Cerebellar cortex (tissue), 1 donor: ENCODE data around the gene CHD9NB.
A peak's percentile ranks its signal among the peaks of the same experiment; 100 is the strongest.
"Not testable (repeated sequence)": the region's sequence is repeated elsewhere in the genome, so short reads cannot be mapped to it uniquely, and the experiment has no call there.

ENCODE experiments used
- DNase-seq: peaks from one replicate; pipeline ENCODE4 v3.0.0-alpha.2; 2015; ENCODE audit warnings: low spot score

Gene CHD9NB

DNA sequence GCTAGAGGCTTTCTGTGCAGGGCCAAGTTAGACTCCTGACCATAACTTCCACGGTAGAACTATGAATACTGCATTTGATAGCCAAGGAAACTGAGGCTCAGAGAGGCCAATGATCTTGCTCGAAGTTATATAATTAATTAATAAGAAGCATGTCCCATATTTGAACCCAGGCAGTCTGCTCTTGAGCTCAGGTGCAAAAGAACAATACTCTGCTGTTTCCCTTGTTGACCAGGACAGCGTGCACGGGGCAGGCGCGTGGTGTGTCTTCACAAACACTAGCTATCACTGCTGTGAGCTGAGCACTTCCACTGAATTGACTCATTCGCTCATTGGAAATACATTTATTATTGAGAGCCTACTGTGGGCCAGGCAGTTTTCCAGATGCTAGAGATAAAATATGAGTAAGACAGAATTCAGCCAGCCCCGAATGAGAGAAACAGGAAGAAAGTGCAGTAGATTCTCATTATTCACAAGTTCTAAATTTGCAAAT is 3.7 kb upstream of the CHD9NB start:
- DNase-seq, result no peak

DNA sequence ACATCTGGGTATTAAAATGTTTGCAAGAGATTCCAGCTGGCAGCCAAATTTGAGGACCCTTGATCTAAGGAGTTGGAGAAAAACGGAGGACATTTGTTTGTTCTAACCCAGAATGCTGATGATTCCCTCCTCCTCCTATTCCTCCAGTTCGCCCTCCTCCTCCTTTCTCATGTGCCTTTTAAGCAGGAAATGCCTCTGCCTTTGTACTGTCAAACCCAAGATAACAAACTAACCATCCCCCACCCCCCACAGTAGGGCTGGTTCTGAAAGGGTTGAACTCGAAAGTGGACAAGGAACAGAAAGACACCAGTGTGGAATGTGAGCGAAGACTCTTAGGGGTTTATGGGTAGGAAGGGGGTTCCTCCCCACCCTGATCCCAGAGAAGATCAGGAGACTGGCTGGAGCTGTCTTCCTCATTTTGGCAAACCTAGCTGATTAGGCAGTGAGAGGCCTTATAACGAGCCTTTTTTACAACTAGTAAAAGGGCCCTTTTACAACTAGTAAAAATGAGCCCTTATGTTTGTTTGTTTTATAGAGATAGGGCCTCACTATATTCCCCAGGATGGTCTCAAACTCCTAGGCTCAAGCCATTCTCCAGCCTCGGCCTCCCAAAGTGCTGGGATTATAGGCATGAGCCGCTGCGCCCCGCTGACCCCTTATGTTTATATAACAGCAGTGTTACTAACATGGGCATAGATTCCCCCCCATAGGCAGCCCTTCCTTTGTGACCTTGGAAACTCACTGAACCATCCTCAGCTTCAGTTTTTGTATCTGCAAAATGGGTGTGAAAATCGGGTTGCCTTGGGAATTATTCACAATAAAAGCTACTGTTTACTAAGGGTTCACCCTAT is 3.1 kb upstream of the CHD9NB start:
- DNase-seq, result peak; percentile 52

DNA sequence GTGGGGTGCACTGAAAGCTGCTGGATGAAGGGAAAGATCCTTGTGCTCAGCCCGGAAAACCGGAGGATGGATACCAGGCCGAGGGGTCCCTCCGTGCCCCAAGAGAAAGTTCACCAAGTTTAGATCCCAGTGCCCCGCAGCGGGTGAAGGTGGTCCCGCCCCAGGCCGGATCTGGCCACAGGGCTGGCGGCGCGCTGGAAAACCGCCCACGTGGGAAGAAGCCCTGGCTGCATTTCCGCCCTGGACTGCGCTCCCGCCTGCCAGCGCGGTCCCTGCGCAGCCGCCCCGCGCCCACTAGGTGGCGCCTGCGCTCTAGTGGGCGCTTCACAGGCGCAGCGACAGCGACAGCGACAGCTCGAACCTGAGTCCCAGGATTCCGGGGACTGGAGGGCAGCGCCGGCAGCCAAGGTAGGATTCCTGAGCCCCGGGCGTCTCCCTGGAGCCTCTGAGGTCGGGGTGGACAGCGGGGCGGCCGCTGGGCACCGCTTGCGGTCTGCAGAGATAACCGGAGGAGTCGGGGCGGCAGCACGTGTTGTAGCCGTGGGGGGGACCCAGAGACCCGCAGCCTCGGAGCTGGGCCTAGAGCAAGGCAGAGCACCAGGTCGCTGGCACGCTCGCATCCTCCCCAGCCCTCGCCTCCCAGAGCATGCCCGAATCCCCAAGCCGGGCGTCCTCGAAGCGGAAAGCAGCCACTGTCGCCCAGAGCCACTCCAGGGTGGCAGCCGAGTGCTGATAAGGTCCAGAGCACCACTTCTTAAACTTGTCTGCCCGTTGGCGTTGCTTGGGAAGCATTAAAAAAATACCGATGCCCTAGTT is 2.2 kb upstream of the CHD9NB start, which contains the start of gene CHD9:
Gene CHD9, plus strand, starts transcription at position 322 of the 816 bp plus-strand sequence. CDS start 101,099 bp downstream, outside the sequence.
- DNase-seq, result peak; percentile 88

DNA sequence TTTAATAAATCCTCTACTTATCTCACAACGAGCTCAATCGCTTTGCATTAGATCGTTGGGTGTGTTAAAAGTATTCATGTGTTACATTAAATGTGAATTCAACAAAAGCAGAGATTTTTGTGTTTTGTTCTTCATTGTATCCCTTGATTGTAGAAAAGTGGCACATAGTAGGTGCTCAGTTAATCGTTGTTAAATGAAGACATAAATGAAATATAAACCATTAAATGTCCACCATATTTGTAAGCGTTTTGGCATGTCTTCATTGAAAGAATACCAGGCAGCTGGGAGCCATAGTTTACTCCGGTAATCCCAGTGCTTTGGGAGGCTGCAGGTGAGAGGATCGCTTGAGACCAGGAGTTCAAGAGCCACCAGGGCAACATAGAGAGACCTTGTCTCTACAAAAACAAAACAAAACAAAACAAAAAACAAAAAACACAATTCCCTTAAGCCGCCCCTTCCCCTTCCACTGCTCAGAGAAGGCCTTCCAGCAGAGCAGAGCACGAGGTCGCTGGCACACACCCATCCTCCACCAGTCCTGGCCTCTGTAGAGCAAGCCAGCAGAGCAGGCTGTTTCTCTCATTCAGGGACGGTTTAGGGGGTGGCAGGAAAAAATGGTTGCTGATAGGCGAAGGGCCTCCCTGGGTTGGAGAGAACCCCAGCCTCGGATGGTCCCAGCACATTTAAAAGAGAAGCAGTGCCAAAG is 1.4 kb upstream of the CHD9NB start:
- DNase-seq, result no peak

DNA sequence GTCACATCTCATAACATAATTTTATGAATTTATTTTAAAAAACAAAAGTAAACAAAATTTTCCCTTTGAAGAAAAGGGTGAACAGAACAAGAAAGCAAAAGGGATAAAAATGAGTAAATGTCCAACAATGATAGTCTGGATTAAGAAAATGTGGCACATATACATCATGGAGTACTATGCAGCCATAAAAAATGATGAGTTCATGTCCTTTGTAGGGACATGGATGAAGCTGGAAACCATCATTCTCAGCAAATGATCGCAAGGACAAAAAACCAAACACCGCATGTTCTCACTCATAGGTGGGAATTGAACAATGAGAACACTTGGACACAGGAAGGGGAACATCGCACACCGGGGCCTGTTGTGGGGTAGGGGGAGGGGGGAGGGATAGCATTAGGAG is 1.4 kb downstream of the CHD9NB start:
- DNase-seq, result not testable (repeated sequence)

DNA sequence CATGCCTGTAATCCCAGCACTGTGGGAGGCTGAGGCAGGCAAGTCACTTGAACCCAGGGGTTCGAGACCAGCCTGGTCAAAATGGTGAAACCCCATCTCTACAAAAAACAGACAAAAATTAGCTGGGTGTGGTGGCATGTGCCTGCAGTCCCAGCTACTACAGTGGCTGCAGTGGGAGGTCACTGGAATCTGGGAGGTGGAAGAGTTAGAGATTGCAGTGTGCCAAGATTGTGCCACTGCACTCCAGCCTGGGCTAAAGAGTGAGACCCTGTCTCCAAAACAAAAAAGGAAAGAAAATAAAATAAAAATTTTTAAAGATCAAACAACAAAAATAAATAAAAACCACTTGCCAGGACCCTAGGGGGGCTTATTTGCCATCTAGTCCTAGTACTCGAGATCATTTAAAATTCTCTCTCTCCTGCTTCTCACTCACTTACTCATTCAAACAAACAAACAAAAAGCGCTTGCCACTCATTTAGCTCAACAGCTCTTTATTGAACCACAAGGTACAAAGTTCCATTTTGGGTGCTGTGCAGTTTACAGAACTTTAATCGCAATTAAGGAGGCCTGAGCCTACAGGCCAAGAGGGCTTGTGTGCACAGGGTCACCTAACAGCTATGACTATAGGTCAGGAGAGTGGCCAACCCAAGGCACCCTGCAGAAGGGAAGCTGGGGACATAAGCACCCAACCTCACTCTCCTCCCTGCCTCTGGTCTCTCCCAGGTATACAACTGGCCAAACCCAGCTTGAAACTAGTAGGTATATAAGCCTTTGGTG is 4.4 kb downstream of the CHD9NB start:
- DNase-seq, result no peak

DNA sequence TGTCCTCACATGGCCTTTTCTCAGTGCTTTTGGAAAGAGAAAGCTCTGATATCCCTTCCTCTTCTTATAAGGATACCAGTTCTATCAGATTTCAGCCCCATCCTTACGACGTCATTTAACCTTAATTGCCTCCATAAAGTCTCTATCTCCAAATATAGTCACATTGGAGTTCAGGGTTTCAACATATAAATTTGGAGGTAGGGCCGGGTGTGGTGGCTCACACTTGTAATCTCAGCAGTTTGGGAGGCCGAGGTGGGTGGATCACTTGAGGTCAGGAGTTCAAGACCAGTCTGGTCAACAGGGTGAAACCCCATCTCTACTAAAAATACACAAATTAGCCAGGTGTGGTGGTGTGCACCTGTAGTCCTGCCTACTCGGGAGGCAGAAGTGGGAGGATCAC is 5.2 kb downstream of the CHD9NB start:
- DNase-seq, result not testable (repeated sequence)

DNA sequence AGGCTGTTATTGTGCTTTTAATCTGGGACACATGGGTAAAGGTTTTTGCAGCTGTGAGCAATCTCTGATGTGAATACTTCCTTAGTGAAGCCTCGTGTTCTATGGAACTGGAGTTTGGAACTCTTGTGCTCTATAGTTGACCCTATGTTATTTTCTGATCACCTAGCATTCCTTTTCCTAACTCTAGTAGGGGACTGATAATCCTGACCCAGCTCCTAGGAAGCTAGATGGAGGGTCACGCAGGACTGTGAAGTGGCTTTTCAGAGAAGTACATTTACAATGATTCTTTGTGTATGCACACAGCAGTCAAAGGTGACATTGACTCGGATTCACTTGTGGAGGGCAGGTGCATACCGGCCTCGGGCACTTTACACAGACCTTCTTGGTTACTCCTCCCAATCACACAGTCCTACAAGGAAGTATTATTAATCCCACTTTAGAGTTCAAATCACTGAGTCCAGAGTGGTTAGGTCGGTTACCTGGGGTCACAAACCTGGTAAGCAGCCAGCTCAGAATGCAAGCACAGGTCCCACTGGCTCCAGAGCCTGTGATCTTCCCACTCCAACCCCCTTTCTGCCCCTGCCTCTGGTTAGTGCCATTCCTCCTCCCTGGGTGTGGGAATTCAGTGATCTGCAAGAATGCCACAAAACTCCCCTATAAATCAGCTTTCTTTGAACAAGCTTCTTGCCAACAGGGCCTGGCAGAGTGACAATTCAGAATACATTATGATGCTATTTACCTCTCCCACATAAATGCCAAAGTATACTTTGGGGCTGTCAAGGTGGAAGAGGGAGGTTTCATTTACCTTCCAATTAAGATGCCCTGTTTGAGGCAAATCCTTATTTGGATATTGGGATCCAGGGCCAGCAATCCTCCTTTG is 7.1 kb downstream of the CHD9NB start:
- no peak for DNase-seq

DNA sequence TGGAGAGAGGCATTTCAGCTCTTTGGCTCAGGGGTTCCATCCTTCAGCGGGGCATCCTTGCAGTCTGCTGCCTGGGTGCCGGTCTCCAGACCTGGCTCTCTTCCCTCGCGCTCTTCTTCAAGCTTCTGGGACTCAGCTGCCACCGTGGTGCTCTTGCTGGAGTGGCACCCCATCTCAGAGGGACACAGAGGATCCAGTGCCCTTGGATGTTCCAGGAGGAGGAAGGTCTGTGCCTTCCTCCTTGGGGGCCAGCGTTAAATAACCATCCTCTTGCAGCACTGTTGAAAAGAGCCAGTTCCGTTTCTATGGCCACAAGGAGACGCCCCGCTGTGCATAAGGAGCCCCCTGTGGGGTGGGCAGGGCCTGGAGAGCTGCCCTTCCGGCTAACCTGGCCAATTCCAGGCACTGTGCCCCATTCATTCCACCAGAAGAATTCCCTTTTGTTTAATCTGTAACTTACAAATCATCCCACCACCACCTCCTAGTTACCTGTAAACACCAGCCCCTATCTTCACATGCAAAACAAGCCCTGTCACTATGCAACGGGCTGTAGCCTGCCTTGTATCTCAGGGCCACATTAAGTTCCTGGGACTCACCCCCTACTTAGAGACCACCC is 8.6 kb downstream of the CHD9NB start:
- peak; percentile 78 for DNase-seq

DNA sequence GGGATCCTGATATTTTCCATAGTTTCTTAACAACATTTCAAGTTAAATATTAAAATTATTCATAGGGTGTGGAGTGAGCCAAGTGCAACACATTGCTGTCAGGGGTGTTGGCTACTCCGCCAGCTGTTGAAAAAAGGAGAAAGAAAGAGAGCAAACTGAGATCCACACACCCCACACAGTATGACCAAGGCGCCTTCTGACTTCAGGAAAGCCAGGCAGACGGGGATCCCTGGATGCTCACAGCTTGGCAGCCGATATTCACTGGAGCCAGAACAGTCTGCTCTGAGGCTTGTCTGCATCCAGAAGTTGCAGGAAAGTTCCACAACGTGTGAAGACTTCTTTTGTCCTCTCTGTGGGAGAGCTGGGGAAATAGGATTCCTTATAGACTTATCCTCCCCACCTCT is 9.3 kb downstream of the CHD9NB start:
- DNase-seq, result no peak

DNA sequence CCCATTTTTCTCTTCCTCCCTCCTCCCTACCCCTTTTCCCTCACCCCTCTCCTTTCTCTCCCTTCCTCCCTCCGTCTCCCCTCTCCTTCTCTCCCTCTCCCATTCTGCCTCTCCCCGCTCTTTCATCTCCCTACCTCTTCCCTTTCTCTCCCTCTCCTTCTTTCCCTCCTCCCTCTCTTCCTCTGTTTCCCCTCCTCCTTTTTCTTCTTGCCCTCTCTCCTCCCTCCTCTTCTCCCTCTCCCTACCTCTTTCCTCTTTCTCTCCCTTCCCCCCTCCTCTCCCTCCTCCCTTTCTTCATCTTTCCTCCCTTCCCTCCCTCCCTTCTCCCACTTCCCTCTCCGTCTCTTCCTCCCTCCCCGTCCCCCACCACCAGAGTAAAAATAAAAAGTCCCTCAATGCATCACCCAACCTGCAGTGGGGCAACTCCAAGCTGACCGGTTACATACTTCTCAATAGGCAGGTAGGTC is 10.4 kb downstream of the CHD9NB start:
- peak; percentile 64 for DNase-seq

DNA sequence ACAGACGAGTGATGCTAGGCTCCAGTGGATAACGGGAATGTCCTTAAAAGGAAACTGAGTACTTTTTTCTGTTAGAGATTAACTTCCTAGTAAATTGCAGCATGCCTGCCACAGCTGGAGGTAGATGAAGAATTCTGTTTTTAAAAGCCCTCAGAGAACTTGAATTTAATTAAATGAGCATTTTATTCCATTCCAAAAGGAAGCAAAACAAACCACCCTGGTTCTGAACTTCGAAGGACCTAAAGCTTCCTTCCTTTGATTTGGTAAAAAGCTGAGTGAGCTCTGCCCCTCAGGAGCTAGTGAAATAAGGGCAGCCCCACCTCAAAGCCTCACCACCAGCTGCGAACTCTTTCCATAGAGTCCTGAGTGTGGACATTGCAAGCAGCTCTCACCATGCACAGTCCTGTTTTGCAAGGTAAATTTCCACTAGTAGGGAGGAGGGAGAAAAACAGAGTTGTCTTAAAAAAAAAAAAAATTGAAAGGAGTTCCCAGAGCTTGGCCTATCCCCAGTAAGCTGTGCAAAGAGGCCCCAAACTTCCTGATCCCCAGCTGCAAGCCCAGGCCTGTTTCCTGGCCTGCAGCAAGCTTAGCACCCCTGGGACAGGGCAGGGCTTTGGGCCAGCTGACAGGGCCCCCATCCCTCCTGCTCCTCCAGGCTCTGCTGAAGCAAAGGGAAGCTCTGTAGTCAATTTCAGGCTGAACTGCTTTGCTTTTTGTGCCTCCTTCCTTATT is 11.2 kb downstream of the CHD9NB start:
- DNase-seq, result peak; percentile 93

DNA sequence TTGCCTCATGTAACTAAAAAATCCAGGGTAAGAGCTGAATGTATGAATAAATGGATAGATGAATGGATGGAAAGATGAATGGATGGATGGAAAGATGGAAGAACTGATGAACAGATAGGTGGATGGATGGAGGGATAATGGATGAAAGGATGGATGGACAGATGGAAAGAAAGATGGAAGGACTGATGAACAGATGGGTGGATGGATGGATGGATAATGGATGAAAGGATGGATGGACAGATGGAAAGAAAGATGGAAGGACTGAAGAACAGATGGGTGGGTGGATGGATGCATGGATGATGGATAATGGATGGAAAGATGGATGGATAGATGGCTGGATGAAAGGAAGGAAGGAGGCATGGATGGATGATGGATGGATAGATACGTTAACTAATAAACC is 11.9 kb downstream of the CHD9NB start:
- DNase-seq, result no peak

DNA sequence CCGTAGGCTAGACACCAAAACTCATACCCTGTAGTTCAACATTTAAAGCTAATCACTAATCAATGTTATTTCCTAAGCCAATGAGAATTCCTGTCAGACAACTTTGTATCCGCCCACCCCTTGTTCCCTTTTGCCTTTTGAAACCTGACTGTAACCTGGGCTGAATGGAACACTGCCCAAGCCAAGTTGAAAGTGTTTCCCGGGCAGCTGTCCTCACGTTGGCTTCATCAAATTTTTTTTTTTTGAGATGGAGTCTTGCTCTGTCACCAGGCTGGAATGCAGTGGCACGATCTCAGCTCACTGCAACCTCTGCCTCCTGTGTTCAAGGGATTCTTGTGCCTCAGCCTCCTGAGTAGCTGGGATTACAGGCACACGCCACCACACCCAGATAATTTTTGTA is 16.0 kb downstream of the CHD9NB start:
- DNase-seq, result not testable (repeated sequence)

DNA sequence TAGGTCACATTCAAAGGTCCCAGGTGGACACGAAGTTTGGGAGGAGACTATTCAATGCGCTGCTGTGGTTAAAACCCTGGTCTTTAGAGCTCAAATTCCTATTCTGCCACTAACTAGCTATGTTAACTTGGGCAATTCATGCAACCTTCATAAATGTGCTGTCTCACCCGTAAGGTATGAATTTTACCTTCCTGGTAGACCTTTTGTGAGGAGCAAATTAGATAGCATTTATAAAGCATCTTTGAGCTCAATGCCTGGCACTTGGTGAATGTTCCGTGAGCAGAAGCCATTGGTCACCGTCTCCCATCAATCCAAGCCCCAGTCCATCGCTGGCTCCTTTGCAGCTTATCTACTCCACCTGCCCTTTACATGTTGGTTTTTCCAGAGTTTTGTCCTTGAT is 16.6 kb downstream of the CHD9NB start:
- DNase-seq, result no peak

DNA sequence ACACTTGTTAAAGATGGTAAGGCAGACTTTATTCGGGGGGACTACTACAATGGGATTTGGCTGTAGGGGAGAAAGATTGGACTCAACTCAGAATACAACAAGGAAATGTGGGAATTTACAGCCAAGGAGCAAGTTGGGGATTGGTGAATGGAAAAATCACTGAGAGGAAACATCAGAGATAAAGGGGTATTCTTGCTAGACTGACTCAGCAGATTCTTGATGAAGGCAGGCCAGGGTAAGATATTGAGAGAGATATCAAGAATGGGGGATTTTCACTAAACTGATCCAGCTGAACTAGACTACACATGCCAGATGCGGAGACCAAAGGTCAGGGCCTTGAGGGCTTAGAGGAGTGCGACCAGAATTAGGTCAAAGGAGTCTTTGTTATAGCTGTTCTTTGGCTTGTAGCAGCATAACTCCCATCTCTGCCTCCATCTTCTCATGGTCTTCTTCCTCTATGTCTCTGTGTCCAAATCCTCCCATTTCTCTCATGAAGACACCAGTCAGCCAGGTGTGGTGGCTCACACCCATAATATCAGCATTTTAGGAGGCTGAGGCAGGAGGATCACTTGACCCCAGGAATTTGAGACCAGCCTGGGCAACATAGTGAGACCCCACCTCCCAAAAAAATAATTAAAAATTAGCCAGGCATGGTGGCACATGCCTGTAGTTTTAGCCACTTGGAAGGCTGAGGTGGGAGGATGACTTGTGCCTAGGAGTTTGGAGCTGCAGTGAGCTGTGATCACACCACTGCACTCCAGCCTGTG is 17.3 kb downstream of the CHD9NB start:
- no peak for DNase-seq

DNA sequence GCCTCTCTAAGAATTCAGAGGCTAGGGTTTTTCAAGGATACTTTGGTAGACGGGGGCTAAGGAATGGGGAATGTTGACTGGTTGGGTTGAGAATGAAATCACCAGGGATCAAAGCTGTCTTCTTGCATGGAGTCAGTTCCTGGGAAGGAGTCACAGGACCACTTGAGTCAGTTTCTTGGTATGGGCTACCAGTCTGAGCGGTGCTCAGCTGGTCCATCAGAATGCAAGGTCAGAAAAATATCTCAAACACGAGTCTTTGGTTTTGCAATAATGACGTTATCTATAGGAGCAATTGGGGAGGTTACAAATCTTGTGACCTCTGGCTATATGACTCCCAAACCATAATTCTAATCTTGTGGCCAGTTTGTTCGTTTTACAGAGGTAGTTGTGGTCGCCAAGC is 18.4 kb downstream of the CHD9NB start:
- DNase-seq, result no peak

DNA sequence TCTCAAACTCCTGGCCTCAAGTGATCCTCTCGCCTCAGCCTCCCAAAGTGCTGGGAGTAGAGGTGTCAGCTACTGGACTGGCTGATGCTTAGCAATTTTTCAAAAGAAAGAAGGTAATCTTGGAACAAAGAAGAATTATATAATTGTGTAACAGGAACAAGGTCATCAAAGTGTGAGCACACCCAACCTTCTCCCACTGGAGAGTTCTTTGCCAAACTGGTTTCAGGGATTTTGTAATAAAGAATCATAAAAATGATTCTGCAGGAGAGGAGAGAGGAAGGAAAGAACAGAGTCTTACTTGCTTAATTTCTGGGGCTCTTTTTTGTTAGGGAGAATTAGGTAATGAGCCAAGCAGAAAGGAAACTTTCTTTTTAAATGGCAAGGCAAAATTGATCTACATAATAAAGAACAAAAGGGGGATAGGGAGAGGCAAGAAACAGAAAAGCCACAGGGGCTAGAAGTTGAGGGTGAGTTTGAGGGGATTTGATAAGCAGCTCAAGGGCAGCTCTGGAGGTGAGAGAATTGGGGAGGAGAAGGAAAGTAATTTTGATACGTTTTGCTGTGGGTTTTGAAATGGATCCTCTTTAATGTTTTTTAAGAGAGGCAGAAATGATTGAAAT is 21.3 kb downstream of the CHD9NB start:
- DNase-seq, result no peak
